OCI-LY3 (cell line): Measurements from ENCODE around the gene ATG7.

Experiments used
- H2AFZ ChIP-seq: fragments of 200-600, 300-600 bp; shearing (Covaris generic); 2 replicates; pipeline ENCODE4 v1.6.0; 2014; ENCODE audit warnings: antibody characterized with exemption, low read depth, low read length
- H3K27ac ChIP-seq: fragments of 200-600, 300-600 bp; sonication (generic); 2 replicates; pipeline ENCODE4 v1.5.1; 2014; ENCODE audit warnings: mild to moderate bottlenecking, low read length, moderate library complexity, mixed read lengths
- H3K27me3 ChIP-seq: fragments of 200-600, 300-600 bp; sonication (generic); 2 replicates; pipeline ENCODE4 v1.6.1; 2014; ENCODE audit warnings: low read depth, low read length, mixed read lengths
- H3K36me3 ChIP-seq: fragments of 200-600, 300-600 bp; sonication (generic); replicated peaks from 2 replicates; pipeline ENCODE3; 2014; ENCODE audit warnings: low read depth, low read length, mixed read lengths
- H3K4me1 ChIP-seq: fragments of 300-600, 200-600 bp; sonication (generic); 2 replicates; pipeline ENCODE4 v1.6.1; 2014; ENCODE audit warnings: low read length, mixed read lengths
- H3K4me2 ChIP-seq: fragments of 200-600, 300-600 bp; sonication (generic); 2 replicates; pipeline ENCODE4 v1.6.1; 2014; ENCODE audit warnings: low read length, mixed read lengths
- H3K4me3 ChIP-seq: fragments of 300-600, 200-600 bp; sonication (generic); 2 replicates; pipeline ENCODE4 v1.5.1; 2014; ENCODE audit warnings: antibody characterized with exemption, mild to moderate bottlenecking, low read length, moderate library complexity
- H3K79me2 ChIP-seq: fragments of 300-600, 200-600 bp; shearing (Covaris generic); 2 replicates; pipeline ENCODE4 v1.6.1; 2014; ENCODE audit warnings: mild to moderate bottlenecking, low read length, mixed read lengths
- H3K9ac ChIP-seq: fragments of 300-600, 200-600 bp; shearing (Covaris generic); 2 replicates; pipeline ENCODE4 v1.6.0; 2014; ENCODE audit warnings: mild to moderate bottlenecking, low read length, moderate library complexity
- H3K9me3 ChIP-seq: fragments of 200-600, 300-600 bp; shearing (Covaris generic); 2 replicates; pipeline ENCODE4 v1.6.1; 2014; ENCODE audit warnings: low read length, mixed read lengths; ENCODE audit not compliant: insufficient read depth
- H4K20me1 ChIP-seq: fragments of 200-600, 300-600 bp; sonication (generic); 2 replicates; pipeline ENCODE4 v1.6.1; 2016; ENCODE audit warnings: low read length, mixed read lengths; ENCODE audit not compliant: insufficient read depth
- EZH2phosphoT487 ChIP-seq: fragments of 200-600 bp; shearing (Covaris generic); IDR thresholded peaks from 2 replicates; pipeline ENCODE4 v1.6.1; 2018; ENCODE audit warnings: antibody characterized with exemption, mixed run types, low read depth
- TF ChIP-seq, protein P1 (sequence below): fragments of 200-600, 300-600 bp; sonication (generic); IDR thresholded peaks from 2 replicates; pipeline ENCODE4 v1.5.1; 2014; ENCODE audit warnings: antibody characterized with exemption, low read length, low read depth

Gene ATG7

DNA sequence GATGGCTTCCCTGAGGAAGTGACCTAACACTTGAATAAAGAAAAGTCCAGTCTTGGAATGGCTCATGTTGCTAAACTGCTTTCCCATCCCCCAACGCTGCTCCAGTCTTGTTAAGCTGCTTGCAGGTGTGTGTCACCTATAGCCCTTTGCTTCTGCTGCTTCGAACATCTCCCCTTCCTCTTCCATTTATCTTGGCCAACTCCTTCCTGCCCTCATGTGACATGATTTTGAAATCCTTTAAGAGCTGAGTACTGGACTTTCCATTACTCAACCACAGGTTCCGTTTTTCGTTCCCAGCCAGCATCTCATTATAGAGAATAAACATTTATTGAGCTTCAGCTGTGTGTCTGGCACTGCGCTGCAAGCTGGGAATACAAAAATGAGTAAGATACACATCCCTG is 1.7 kb downstream of the ATG7 start:
- H3K9me3 ChIP-seq, result no peaks in the 10 kb centered on the region
- peaks cover 19% of the 10 kb centered on the region for H3K4me1 ChIP-seq
- peaks cover 18% of the 10 kb centered on the region for H3K36me3 ChIP-seq
- peak overlapping the region; percentile 86 for H3K4me2 ChIP-seq
- peak overlapping the region; percentile 27; the same call in 1 of the 2 replicates for H3K27ac ChIP-seq
- peaks cover 41% of the 10 kb centered on the region for H3K79me2 ChIP-seq
- H3K4me3 ChIP-seq, result peak overlapping the region; percentile 99
- H2AFZ ChIP-seq, result no peak overlapping the region
- no peak overlapping the region for H3K9ac ChIP-seq
- no peaks in the 10 kb centered on the region; the same call in 1 of the 2 replicates for H4K20me1 ChIP-seq
- TF ChIP-seq, protein P1, sequence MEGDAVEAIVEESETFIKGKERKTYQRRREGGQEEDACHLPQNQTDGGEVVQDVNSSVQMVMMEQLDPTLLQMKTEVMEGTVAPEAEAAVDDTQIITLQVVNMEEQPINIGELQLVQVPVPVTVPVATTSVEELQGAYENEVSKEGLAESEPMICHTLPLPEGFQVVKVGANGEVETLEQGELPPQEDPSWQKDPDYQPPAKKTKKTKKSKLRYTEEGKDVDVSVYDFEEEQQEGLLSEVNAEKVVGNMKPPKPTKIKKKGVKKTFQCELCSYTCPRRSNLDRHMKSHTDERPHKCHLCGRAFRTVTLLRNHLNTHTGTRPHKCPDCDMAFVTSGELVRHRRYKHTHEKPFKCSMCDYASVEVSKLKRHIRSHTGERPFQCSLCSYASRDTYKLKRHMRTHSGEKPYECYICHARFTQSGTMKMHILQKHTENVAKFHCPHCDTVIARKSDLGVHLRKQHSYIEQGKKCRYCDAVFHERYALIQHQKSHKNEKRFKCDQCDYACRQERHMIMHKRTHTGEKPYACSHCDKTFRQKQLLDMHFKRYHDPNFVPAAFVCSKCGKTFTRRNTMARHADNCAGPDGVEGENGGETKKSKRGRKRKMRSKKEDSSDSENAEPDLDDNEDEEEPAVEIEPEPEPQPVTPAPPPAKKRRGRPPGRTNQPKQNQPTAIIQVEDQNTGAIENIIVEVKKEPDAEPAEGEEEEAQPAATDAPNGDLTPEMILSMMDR, result no peak
- TF ChIP-seq EZH2phosphoT487, result no peak
- no peaks in the 10 kb centered on the region for H3K27me3 ChIP-seq

DNA sequence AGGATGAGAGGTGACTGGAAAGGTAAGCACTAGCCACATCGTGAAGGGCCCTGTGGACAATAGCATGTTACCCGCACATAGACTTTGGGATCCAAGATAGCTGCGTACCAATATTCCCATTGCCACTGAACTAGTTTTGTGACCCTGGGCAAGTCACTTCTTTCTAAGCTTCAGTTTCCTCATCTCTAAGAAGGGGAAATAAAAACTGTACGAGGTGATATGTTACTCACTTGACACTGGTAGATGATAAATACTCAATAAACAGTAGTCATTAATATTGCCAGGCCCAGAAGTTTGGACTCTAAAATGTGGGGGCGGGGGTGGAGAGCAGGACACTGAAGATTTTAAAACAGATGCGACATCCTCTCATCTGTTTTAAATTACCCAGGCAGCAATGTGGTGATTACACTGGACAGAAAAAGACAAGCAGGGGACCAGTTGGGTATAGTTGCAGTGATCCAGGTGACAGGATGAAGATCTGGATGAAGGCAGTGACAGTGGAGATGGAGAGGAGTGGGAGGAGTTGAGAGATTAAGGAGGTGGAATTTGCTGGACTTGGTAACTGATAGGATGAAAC is 2.5 kb downstream of the ATG7 start:
- Histone ChIP-seq H3K9ac (no peak overlapping the region), H3K36me3 (peaks cover 18% of the 10 kb centered on the region), H3K9me3 (no peaks in the 10 kb centered on the region), H3K27ac (no peak overlapping the region), H4K20me1 (no peaks in the 10 kb centered on the region; the same call in 1 of the 2 replicates), H3K27me3 (no peaks in the 10 kb centered on the region), H3K4me2 (peak overlapping the region; percentile 86; the same call in 1 of the 2 replicates), H3K79me2 (peaks cover 43% of the 10 kb centered on the region), H3K4me3 (no peak overlapping the region), H3K4me1 (peaks cover 19% of the 10 kb centered on the region), H2AFZ (no peak overlapping the region)
- TF ChIP-seq, protein P1, result no peak
- TF ChIP-seq EZH2phosphoT487, result no peak

DNA sequence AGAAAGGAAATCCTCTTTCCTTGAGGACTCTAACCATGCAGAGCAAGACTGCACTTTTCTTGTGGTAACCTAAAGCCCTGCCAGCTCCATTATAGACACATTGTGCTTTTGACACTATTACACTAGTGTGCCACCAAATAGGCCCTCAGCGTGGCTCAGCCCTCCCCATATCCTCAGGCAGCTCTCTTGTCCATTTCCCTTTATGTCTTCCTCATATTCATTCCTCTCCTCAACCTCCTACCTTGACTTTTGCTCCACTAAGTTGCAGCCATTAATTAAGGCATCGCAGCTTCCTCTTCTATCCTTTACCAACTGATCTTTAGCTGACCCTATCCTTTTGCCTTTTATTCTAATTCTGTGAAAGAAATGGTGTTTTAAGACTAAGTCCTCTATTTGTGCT is 3.7 kb downstream of the ATG7 start:
- Histone ChIP-seq H3K36me3 (peaks cover 18% of the 10 kb centered on the region), H3K4me3 (no peak overlapping the region), H3K27me3 (no peaks in the 10 kb centered on the region), H3K79me2 (peaks cover 43% of the 10 kb centered on the region), H4K20me1 (no peaks in the 10 kb centered on the region; the same call in 1 of the 2 replicates), H3K4me1 (peaks cover 19% of the 10 kb centered on the region), H3K27ac (no peak overlapping the region), H3K9ac (no peak overlapping the region), H2AFZ (no peak overlapping the region), H3K4me2 (no peak overlapping the region), H3K9me3 (no peaks in the 10 kb centered on the region)
- TF ChIP-seq, protein P1, result no peak
- no peak for TF ChIP-seq EZH2phosphoT487

DNA sequence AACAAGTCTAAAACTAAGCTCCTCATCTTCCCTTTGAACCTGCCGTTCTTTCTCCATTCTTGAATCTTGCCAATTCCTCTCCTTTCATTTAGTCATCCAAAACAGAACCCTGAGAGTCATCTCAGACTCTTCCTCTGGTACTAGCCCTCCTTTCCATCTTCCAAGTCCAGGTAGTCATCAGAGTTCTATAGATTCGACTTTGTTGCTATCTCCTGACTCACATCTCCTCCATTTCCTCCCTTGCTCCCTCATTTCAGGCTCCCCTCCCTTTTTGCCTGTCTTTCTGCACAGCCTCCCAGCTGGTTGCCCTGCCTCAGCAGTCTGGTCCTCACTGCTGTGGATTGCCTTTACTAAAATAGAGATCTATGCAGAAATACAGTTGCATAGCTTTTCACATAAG is 4.7 kb downstream of the ATG7 start:
- Histone ChIP-seq H3K9me3 (no peaks in the 10 kb centered on the region), H3K27ac (no peak overlapping the region), H3K4me2 (no peak overlapping the region), H2AFZ (no peak overlapping the region), H3K79me2 (peaks cover 43% of the 10 kb centered on the region), H3K9ac (no peak overlapping the region), H3K36me3 (peaks cover 20% of the 10 kb centered on the region), H4K20me1 (no peaks in the 10 kb centered on the region; the same call in 1 of the 2 replicates), H3K4me3 (no peak overlapping the region), H3K4me1 (peaks cover 16% of the 10 kb centered on the region), H3K27me3 (no peaks in the 10 kb centered on the region)
- TF ChIP-seq, protein P1, result no peak
- TF ChIP-seq EZH2phosphoT487, result no peak
